H9 (cell line): ENCODE measurements around the gene CCT3. TPM values are rescaled to one million over a fixed set of nuclear protein-coding genes. Genes with fewer than 3 reads are reported as not detected.
A peak's percentile ranks its signal among the peaks of the same experiment; 100 is the strongest.

Experiments
- DNase-seq: peaks from one replicate; pipeline ENCODE4 v3.0.0-alpha.2; 2017
- H2AFZ ChIP-seq: one replicate; pipeline ENCODE4 v1.6.1; 2013; ENCODE audit warnings: mild to moderate bottlenecking, low read length, control low read depth, moderate library complexity
- H2AK5ac ChIP-seq: 2 replicates; pipeline ENCODE4 v1.6.1; 2013; ENCODE audit warnings: low read length, control low read depth, mixed read lengths; ENCODE audit not compliant: insufficient read length
- H2BK120ac ChIP-seq: one replicate; pipeline ENCODE4 v1.6.1; 2013; ENCODE audit warnings: low read depth, mild to moderate bottlenecking, low read length, control low read depth, inconsistent platforms; ENCODE audit not compliant: poor library complexity, severe bottlenecking
- H2BK12ac ChIP-seq: 2 replicates; pipeline ENCODE4 v1.6.1; 2013; ENCODE audit warnings: low read length, control low read depth, mixed read lengths, low read depth; ENCODE audit not compliant: insufficient read length
- H2BK15ac ChIP-seq: 2 replicates; pipeline ENCODE4 v1.6.1; 2013; ENCODE audit warnings: low read depth, low read length, control low read depth
- H2BK20ac ChIP-seq: one replicate; pipeline ENCODE4 v1.6.1; 2013; ENCODE audit warnings: low read depth, mild to moderate bottlenecking, low read length, control low read depth, inconsistent platforms; ENCODE audit not compliant: poor library complexity, severe bottlenecking
- H2BK5ac ChIP-seq: 2 replicates; pipeline ENCODE4 v1.6.1; 2013; ENCODE audit warnings: low read length, control low read depth, mixed read lengths; ENCODE audit not compliant: insufficient read length
- H3K14ac ChIP-seq: 2 replicates; pipeline ENCODE4 v1.6.1; 2013; ENCODE audit warnings: low read length, control low read depth; ENCODE audit not compliant: insufficient read depth
- H3K18ac ChIP-seq: 2 replicates; pipeline ENCODE4 v1.6.1; 2013; ENCODE audit warnings: low read depth, mild to moderate bottlenecking, mixed read lengths, low read length, control low read depth; ENCODE audit not compliant: insufficient read length
- H3K23ac ChIP-seq: 2 replicates; pipeline ENCODE4 v1.6.1; 2013; ENCODE audit warnings: low read length, control low read depth, mixed read lengths, low read depth; ENCODE audit not compliant: insufficient read length
- H3K23me2 ChIP-seq: 2 replicates; pipeline ENCODE4 v1.6.1; 2013; ENCODE audit warnings: low read depth, mild to moderate bottlenecking, mixed read lengths, low read length, control low read depth; ENCODE audit not compliant: insufficient read length, poor library complexity, severe bottlenecking
- H3K27ac ChIP-seq: 2 replicates; pipeline ENCODE4 v1.5.1; 2013; ENCODE audit warnings: low read length, control low read depth, mixed read lengths, low read depth; ENCODE audit not compliant: insufficient read length
- H3K27me3 ChIP-seq: 2 replicates; pipeline ENCODE4 v1.6.1; 2013; ENCODE audit warnings: low read length, control low read depth, inconsistent platforms; ENCODE audit not compliant: insufficient read depth
- H3K4ac ChIP-seq: 2 replicates; pipeline ENCODE4 v1.6.1; 2013; ENCODE audit warnings: low read depth, mild to moderate bottlenecking, control low read depth, inconsistent platforms, low read length, moderate library complexity
- H3K4me1 ChIP-seq: 2 replicates; pipeline ENCODE4 v1.6.1; 2013; ENCODE audit warnings: low read length, control low read depth, inconsistent platforms; ENCODE audit not compliant: insufficient read depth
- H3K4me2 ChIP-seq: 2 replicates; pipeline ENCODE4 v1.6.1; 2013; ENCODE audit warnings: low read length, control low read depth, mixed read lengths; ENCODE audit not compliant: insufficient read length, insufficient read depth
- H3K56ac ChIP-seq: 2 replicates; pipeline ENCODE4 v1.6.1; 2013; ENCODE audit warnings: low read depth, mild to moderate bottlenecking, mixed read lengths, low read length, control low read depth; ENCODE audit not compliant: insufficient read length
- H3K79me1 ChIP-seq: 2 replicates; pipeline ENCODE4 v1.6.1; 2013; ENCODE audit warnings: low read depth, mild to moderate bottlenecking, moderate library complexity, low read length, control low read depth, inconsistent platforms; ENCODE audit not compliant: insufficient read depth, poor library complexity, severe bottlenecking
- H3K79me2 ChIP-seq: 2 replicates; pipeline ENCODE4 v1.6.1; 2013; ENCODE audit warnings: low read length, control low read depth, inconsistent platforms; ENCODE audit not compliant: insufficient read depth
- H3K9ac ChIP-seq: 2 replicates; pipeline ENCODE4 v1.6.1; 2013; ENCODE audit warnings: low read length, control low read depth, mixed read lengths; ENCODE audit not compliant: insufficient read length; ENCODE audit errors: extremely low read depth
- H3K9me3 ChIP-seq: one replicate; pipeline ENCODE4 v1.6.1; 2013; ENCODE audit warnings: low read depth, low read length, inconsistent platforms; ENCODE audit not compliant: control insufficient read depth
- H3T11ph ChIP-seq: one replicate; pipeline ENCODE4 v1.6.1; 2013; ENCODE audit warnings: mild to moderate bottlenecking, low read length, control low read depth, inconsistent platforms
- H4K20me1 ChIP-seq: one replicate; pipeline ENCODE4 v1.6.1; 2013; ENCODE audit not compliant: control insufficient read depth, insufficient read length, insufficient read depth
- H4K5ac ChIP-seq: 2 replicates; pipeline ENCODE4 v1.6.1; 2013; ENCODE audit warnings: low read depth, mild to moderate bottlenecking, mixed read lengths, low read length, control low read depth; ENCODE audit not compliant: insufficient read length
- H4K8ac ChIP-seq: replicated peaks from 2 replicates; pipeline ENCODE4 v1.6.1; 2013; ENCODE audit warnings: low read length, control low read depth, mixed read lengths, low read depth; ENCODE audit not compliant: insufficient read length
- H4K91ac ChIP-seq: 2 replicates; pipeline ENCODE4 v1.6.1; 2013; ENCODE audit warnings: low read depth, mild to moderate bottlenecking, moderate library complexity, mixed read lengths, low read length, control low read depth; ENCODE audit not compliant: insufficient read length
- H3K27ac Mint-ChIP-seq, 3 experiments: 2 replicates in 2 of 3; 3 replicates in 1 of 3; pipeline ENCODE4 v1.8.0; 2020 to 2021; ENCODE audit warnings: mixed read lengths in 3 of 3, mild to moderate bottlenecking in 1 of 3, moderate library complexity in 1 of 3
- H3K27me3 Mint-ChIP-seq: 2 replicates; pipeline ENCODE4 v1.8.0; 2021; ENCODE audit warnings: low read depth, mild to moderate bottlenecking, moderate library complexity, mixed read lengths
- H3K36me3 Mint-ChIP-seq, 3 experiments: 2 replicates in 2 of 3; 3 replicates in 1 of 3; pipeline ENCODE4 v1.8.0; 2020 to 2021; ENCODE audit warnings: low read depth in 3 of 3, mixed read lengths in 3 of 3; ENCODE audit not compliant: insufficient read depth in 1 of 3
- H3K4me1 Mint-ChIP-seq, 2 experiments: 2 replicates each; pipeline ENCODE4 v1.8.0; 2020; ENCODE audit warnings: mixed read lengths in 2 of 2
- H3K4me3 Mint-ChIP-seq, 2 experiments: 2 replicates in 1 of 2; 3 replicates in 1 of 2; pipeline ENCODE4 v1.8.0; 2020 to 2021; ENCODE audit warnings: mild to moderate bottlenecking in 2 of 2, mixed read lengths in 2 of 2, moderate library complexity in 1 of 2
- H3K9me3 Mint-ChIP-seq, 2 experiments: 2 replicates in 1 of 2; 3 replicates in 1 of 2; pipeline ENCODE4 v1.8.0; 2020; ENCODE audit warnings: mild to moderate bottlenecking in 2 of 2, mixed read lengths in 2 of 2, moderate library complexity in 1 of 2
- WGBS: extraction: QIAGEN DNeasy Blood & Tissue Kit; methylation state at CpG from one replicate; pipeline ENCODE4 v1.1.7; 2013; ENCODE audit warnings: missing lambda C conversion rate, low lambda C conversion rate, mixed read lengths; ENCODE audit not compliant: insufficient read length; ENCODE audit errors: extremely low coverage; 5-methylcytosine and 5-hydroxymethylcytosine counted together
- total RNA-seq: library from RNA; stranded (reverse); gene quantifications from 2 replicates; pipeline ENCODE4 v1.2.1, GENCODE V29; 2021
- TF ChIP-seq, protein P1 (sequence below): fragments of 200-600 bp; sonication (generic); conservative IDR thresholded peaks from 3 replicates; pipeline ENCODE4 v1.8.0; 2021; ENCODE audit warnings: antibody characterized with exemption, mild to moderate bottlenecking

The CCT3 gene
- total RNA-seq, 1 experiment from 2014 or later = 524 TPM

DNA sequence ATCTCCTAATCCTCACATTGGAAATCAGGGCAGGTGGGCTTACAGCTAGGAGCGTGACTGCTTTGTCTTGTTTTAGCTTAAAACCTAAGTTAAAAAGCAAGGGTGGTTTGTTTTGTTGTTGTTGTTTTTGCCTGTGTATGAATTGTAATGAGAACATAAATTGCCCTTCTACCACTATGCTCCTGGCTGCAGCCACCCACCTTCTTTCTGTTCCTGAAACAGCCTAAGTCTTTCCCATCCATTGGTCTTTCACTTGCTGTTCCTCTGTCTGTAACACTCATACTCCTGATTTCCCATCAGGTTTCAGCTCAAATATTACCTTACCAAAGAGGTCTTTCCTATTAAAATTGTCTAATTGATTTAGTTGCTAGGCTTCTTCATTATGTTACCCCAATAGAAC is 54.6 kb downstream of the CCT3 start:
- H3K4me3 Mint-ChIP-seq = peak overlapping the region; percentile 97 to 98
- Histone ChIP-seq H2BK12ac (no peak overlapping the region), H3K27ac (no peak overlapping the region), H3K23ac (no peak overlapping the region), H2AFZ (no peak overlapping the region), H2BK120ac (no peak overlapping the region), H3K79me2 (peaks cover 22% of the 10 kb centered on the region), H3K27me3 (no peaks in the 10 kb centered on the region), H4K20me1 (no peaks in the 10 kb centered on the region), H2BK20ac (no peak overlapping the region), H3K23me2 (peaks cover 12% of the 10 kb centered on the region), H2AK5ac (no peak overlapping the region), H3K79me1 (peaks cover 5% of the 10 kb centered on the region), H3K18ac (no peak overlapping the region), H3K4me1 (no peaks in the 10 kb centered on the region), H3K56ac (no peak overlapping the region), H4K8ac (no peak overlapping the region), H4K91ac (no peak overlapping the region), H2BK5ac (no peak overlapping the region), H2BK15ac (no peak overlapping the region), H3K4me2 (peak overlapping the region; percentile 93), H3K9ac (peak overlapping the region; percentile 90), H4K5ac (peak overlapping the region; percentile 31), H3K14ac (no peak overlapping the region), H3K4ac (no peak overlapping the region), H3K9me3 (no peaks in the 10 kb centered on the region), H3T11ph (no peak overlapping the region)
- H3K36me3 Mint-ChIP-seq = peaks cover 4 to 11% (median 5%) of the 10 kb centered on the region in 3 experiments; a peak in 6 of 7 replicates
- H3K27me3 Mint-ChIP-seq = no peaks in the 10 kb centered on the region; the same call in 1 of the 2 replicates
- TF ChIP-seq, protein P1, sequence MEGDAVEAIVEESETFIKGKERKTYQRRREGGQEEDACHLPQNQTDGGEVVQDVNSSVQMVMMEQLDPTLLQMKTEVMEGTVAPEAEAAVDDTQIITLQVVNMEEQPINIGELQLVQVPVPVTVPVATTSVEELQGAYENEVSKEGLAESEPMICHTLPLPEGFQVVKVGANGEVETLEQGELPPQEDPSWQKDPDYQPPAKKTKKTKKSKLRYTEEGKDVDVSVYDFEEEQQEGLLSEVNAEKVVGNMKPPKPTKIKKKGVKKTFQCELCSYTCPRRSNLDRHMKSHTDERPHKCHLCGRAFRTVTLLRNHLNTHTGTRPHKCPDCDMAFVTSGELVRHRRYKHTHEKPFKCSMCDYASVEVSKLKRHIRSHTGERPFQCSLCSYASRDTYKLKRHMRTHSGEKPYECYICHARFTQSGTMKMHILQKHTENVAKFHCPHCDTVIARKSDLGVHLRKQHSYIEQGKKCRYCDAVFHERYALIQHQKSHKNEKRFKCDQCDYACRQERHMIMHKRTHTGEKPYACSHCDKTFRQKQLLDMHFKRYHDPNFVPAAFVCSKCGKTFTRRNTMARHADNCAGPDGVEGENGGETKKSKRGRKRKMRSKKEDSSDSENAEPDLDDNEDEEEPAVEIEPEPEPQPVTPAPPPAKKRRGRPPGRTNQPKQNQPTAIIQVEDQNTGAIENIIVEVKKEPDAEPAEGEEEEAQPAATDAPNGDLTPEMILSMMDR = no peak
- peaks cover 24 to 29% of the 10 kb centered on the region in 2 experiments for H3K4me1 Mint-ChIP-seq
- DNase-seq = no peak
- no peaks in the 10 kb centered on the region for H3K9me3 Mint-ChIP-seq
- no CpG with 5 or more reads among the region's 1 CpG for WGBS
- peak overlapping the region; percentile 44 to 90 (median 65); a peak in 6 of 7 replicates for H3K27ac Mint-ChIP-seq
